ENCODE results near the gene HS1BP3. TPM values are rescaled to one million over a fixed set of nuclear protein-coding genes. Genes with fewer than 3 reads are reported as not detected.
A peak's percentile ranks its signal among the peaks of the same experiment; 100 is the strongest.

HS1BP3 gene
- total and polyA plus RNA-seq, 2 of the 13 experiments (the other 11 are each of a cell fraction or from before 2014, with no cell fraction given) = 15.2 to 22.0 TPM

DNA sequence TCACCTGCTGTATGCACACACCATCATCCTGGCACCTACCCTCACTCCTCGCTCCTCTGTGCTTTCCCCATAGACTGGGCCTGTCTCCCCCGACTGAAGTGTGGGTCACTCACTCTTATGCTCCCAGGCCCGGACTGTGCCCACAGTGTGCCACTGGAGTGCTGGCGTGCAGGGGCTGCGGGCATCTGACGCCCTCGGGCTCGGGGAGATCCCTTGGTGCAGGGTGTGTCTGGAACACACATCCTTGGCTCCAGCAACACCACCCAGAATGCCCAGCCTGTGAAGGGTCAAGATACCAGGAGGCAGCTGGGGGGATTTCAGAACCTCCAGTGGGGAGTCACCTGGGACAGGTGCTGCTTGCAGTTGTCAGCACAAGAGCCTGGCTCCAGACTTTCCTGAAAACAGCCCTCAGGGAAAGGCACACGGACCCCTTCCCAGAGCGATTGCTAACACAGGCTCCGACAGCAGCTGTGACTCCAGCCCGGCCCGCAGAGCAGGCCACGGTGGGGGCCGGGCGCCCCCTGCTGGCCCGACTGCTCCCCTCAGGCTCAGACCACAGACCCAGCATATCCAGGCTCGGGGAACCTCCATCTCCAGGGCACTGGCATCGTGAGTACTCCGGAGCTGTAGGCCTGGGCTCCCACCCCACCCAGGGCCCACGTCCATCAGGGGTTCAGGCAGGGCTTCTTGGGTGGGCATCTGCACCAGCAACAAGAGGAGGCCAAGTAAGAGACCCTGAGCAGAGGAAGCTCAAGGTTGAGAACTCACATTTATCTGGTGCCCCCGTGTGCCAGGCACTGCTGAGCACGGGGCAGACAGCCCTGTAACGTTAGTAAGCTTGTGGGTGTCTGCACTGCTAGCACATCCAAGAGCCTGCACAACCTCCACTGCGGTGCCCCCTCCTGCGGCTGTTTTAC lies 8.6 kb downstream of the HS1BP3 start (continued):
- TF ChIP-seq ERF (CRISPR knock-in tag; IDR thresholded peaks at IDR 0.05) = peak; percentile 77; the same call in 1 of the 2 replicates
- peak; percentile 69 for TF ChIP-seq RBM39 (IDR thresholded peaks at IDR 0.05; ENCODE audit: low read depth, low read length, poor library complexity, severe bottlenecking)
- no peak for TF ChIP-seq ZNF121 (CRISPR knock-in tag; IDR thresholded peaks at IDR 0.05)
- TF ChIP-seq ZNF562 (CRISPR knock-in tag; IDR thresholded peaks at IDR 0.05; ENCODE audit: borderline replicate concordance) = no peak
- TF ChIP-seq SALL2 (CRISPR knock-in tag; IDR thresholded peaks at IDR 0.05) = peak; percentile 45; the same call in 1 of the 2 replicates
- no peak for TF ChIP-seq ZNF569 (CRISPR knock-in tag; IDR thresholded peaks at IDR 0.05; ENCODE audit: borderline replicate concordance)
- peak; percentile 20; the same call in 1 of the 2 replicates for TF ChIP-seq ZNF574 (CRISPR knock-in tag; IDR thresholded peaks at IDR 0.05)
- TF ChIP-seq, protein P1, sequence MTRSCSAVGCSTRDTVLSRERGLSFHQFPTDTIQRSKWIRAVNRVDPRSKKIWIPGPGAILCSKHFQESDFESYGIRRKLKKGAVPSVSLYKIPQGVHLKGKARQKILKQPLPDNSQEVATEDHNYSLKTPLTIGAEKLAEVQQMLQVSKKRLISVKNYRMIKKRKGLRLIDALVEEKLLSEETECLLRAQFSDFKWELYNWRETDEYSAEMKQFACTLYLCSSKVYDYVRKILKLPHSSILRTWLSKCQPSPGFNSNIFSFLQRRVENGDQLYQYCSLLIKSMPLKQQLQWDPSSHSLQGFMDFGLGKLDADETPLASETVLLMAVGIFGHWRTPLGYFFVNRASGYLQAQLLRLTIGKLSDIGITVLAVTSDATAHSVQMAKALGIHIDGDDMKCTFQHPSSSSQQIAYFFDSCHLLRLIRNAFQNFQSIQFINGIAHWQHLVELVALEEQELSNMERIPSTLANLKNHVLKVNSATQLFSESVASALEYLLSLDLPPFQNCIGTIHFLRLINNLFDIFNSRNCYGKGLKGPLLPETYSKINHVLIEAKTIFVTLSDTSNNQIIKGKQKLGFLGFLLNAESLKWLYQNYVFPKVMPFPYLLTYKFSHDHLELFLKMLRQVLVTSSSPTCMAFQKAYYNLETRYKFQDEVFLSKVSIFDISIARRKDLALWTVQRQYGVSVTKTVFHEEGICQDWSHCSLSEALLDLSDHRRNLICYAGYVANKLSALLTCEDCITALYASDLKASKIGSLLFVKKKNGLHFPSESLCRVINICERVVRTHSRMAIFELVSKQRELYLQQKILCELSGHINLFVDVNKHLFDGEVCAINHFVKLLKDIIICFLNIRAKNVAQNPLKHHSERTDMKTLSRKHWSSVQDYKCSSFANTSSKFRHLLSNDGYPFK (CRISPR knock-in tag; IDR thresholded peaks at IDR 0.05; ENCODE audit: borderline replicate concordance) = peak; percentile 64
- no peak for TF ChIP-seq ZNF512B (CRISPR knock-in tag; IDR thresholded peaks at IDR 0.05; ENCODE audit: borderline replicate concordance)
- no peak for TF ChIP-seq TRIM24 (CRISPR knock-in tag; IDR thresholded peaks at IDR 0.05)
- TF ChIP-seq, protein P2, sequence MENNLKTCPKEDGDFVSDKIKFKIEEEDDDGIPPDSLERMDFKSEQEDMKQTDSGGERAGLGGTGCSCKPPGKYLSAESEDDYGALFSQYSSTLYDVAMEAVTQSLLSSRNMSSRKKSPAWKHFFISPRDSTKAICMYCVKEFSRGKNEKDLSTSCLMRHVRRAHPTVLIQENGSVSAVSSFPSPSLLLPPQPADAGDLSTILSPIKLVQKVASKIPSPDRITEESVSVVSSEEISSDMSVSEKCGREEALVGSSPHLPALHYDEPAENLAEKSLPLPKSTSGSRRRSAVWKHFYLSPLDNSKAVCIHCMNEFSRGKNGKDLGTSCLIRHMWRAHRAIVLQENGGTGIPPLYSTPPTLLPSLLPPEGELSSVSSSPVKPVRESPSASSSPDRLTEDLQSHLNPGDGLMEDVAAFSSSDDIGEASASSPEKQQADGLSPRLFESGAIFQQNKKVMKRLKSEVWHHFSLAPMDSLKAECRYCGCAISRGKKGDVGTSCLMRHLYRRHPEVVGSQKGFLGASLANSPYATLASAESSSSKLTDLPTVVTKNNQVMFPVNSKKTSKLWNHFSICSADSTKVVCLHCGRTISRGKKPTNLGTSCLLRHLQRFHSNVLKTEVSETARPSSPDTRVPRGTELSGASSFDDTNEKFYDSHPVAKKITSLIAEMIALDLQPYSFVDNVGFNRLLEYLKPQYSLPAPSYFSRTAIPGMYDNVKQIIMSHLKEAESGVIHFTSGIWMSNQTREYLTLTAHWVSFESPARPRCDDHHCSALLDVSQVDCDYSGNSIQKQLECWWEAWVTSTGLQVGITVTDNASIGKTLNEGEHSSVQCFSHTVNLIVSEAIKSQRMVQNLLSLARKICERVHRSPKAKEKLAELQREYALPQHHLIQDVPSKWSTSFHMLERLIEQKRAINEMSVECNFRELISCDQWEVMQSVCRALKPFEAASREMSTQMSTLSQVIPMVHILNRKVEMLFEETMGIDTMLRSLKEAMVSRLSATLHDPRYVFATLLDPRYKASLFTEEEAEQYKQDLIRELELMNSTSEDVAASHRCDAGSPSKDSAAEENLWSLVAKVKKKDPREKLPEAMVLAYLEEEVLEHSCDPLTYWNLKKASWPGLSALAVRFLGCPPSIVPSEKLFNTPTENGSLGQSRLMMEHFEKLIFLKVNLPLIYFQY (CRISPR knock-in tag; IDR thresholded peaks at IDR 0.05; ENCODE audit: borderline replicate concordance) = peak; percentile 88; the same call in 1 of the 2 replicates
- no peak for TF ChIP-seq ZNF10 (CRISPR knock-in tag; IDR thresholded peaks at IDR 0.05; ENCODE audit: borderline replicate concordance, low read depth)
- no peak for TF ChIP-seq ZNF720 (CRISPR knock-in tag; IDR thresholded peaks at IDR 0.05)
- peak; percentile 41 for TF ChIP-seq HNRNPLL (IDR thresholded peaks at IDR 0.05; ENCODE audit: low read depth, low read length, poor library complexity, severe bottlenecking)

Data from HepG2 (cell line).